Endothelial cell of umbilical vein (primary cell): ENCODE data around the gene LPP. TPM values are rescaled to one million over a fixed set of nuclear protein-coding genes. Genes with fewer than 3 reads are reported as not detected.

Source experiments
- BruUV-seq: library from RNA; stranded (reverse); fragments of 400-500 nt; replicated peaks from 2 replicates; lab custom pipeline; 2021; lab: Mats Ljungman, UMichigan
- CTCF ChIA-PET: fragments of 300-600, 350-600 bp; sonication (Branson Sonifier 250); formaldehyde crosslinking; loops from one replicate; lab custom pipeline; 2021; ENCODE audit warnings: antibody characterized with exemption, inconsistent platforms; lab: Charles Lee
- POLR2A ChIA-PET: fragments of 300-600, 350-600 bp; sonication (Branson Sonifier 250); formaldehyde crosslinking; loops from one replicate; lab custom pipeline; 2021; ENCODE audit warnings: antibody characterized with exemption, inconsistent platforms; lab: Charles Lee
- DNase-seq: peaks from one replicate; pipeline ENCODE4 v3.0.0-alpha.2; 2011; ENCODE audit warnings: low read depth, low spot score
- FAIRE-seq: peaks from 2 replicates; lab custom pipeline; 2011; peaks lifted over from hg19 to GRCh38; lab: Jason Lieb, UNC
- H2AFZ ChIP-seq: 2 replicates; pipeline ENCODE4 v1.6.0; 2012; ENCODE audit warnings: low read depth, low read length, control low read depth, inconsistent platforms
- H3K27ac ChIP-seq: 2 replicates; pipeline ENCODE4 v1.5.1; 2011; ENCODE audit warnings: low read depth, mild to moderate bottlenecking, control low read depth, low read length, moderate library complexity; ENCODE audit not compliant: insufficient read depth
- H3K27me3 ChIP-seq, 2 experiments: 2 replicates each; pipeline versions ENCODE4 v1.6.0 to v1.6.1; 2011; ENCODE audit warnings: low read length in 2 of 2, mixed read lengths in 1 of 2; ENCODE audit not compliant: control insufficient read depth in 2 of 2, insufficient read depth in 2 of 2
- H3K36me3 ChIP-seq, 2 experiments: 2 replicates in 1 of 2; 3 replicates in 1 of 2; pipeline ENCODE4 v1.5.1; 2011; ENCODE audit warnings: low read length in 2 of 2, mild to moderate bottlenecking in 1 of 2, moderate library complexity in 1 of 2; ENCODE audit not compliant: control insufficient read depth in 2 of 2, insufficient read depth in 2 of 2; ENCODE audit errors: extremely low read depth in 1 of 2
- H3K4me1 ChIP-seq: 3 replicates; pipeline ENCODE4 v1.5.1; 2011; ENCODE audit warnings: mild to moderate bottlenecking, low read length; ENCODE audit not compliant: control insufficient read depth, insufficient read depth; ENCODE audit errors: extremely low read depth
- H3K4me2 ChIP-seq: 2 replicates; pipeline ENCODE4 v1.6.1; 2011; ENCODE audit warnings: low read length, control low read depth, mixed read lengths; ENCODE audit not compliant: insufficient read depth
- H3K4me3 ChIP-seq, 3 experiments: fragments of 200-600 bp in 1 of 3; sonication (generic), shearing (Covaris generic) in 1 of 3; replicated peaks in 1 of 3; 2 replicates each; pipeline ENCODE4 v1.5.1; 2011 to 2016; ENCODE audit warnings: control low read depth in 3 of 3, low read length in 3 of 3, mild to moderate bottlenecking in 2 of 3, inconsistent platforms in 1 of 3, low read depth in 1 of 3, moderate library complexity in 1 of 3; ENCODE audit not compliant: insufficient read depth in 1 of 3
- H3K79me2 ChIP-seq: 2 replicates; pipeline ENCODE4 v1.6.0; 2012; ENCODE audit warnings: low read length, inconsistent platforms; ENCODE audit not compliant: control insufficient read depth, insufficient read depth
- H3K9ac ChIP-seq: replicated peaks from 2 replicates; pipeline ENCODE3; 2011; ENCODE audit warnings: low read length, control low read depth; ENCODE audit not compliant: insufficient read depth; ENCODE audit errors: extremely low read depth
- H3K9me1 ChIP-seq: replicated peaks from 3 replicates; pipeline ENCODE4 v1.6.0; 2011; ENCODE audit warnings: mild to moderate bottlenecking, low read length; ENCODE audit not compliant: control insufficient read depth, insufficient read depth; ENCODE audit errors: extremely low read depth
- H3K9me3 ChIP-seq: replicated peaks from 2 replicates; pipeline ENCODE4 v1.5.1; 2012; ENCODE audit warnings: low read length, inconsistent platforms; ENCODE audit not compliant: control insufficient read depth, insufficient read depth
- H4K20me1 ChIP-seq: replicated peaks from 2 replicates; pipeline ENCODE3; 2011; ENCODE audit warnings: mild to moderate bottlenecking, low read length; ENCODE audit not compliant: control insufficient read depth, insufficient read depth; ENCODE audit errors: extremely low read depth
- EZH2 ChIP-seq: IDR thresholded peaks from 2 replicates; pipeline ENCODE4 v1.6.1; 2012; ENCODE audit warnings: borderline replicate concordance, low read depth, mild to moderate bottlenecking, moderate library complexity, low read length, inconsistent platforms; ENCODE audit not compliant: severe bottlenecking
- FOS ChIP-seq: IDR thresholded peaks from 2 replicates; pipeline ENCODE4 v1.6.1; 2011; ENCODE audit warnings: mild to moderate bottlenecking, low read length, moderate library complexity, borderline replicate concordance; ENCODE audit not compliant: insufficient read depth
- GATA2 ChIP-seq: IDR thresholded peaks from 2 replicates; pipeline ENCODE4 v1.7.0; 2011; ENCODE audit warnings: low read depth, mild to moderate bottlenecking, moderate library complexity, mixed read lengths, low read length; ENCODE audit not compliant: insufficient read length, insufficient read depth
- JUN ChIP-seq: IDR thresholded peaks from 2 replicates; pipeline ENCODE4 v1.6.1; 2011; ENCODE audit warnings: borderline replicate concordance, low read depth; ENCODE audit not compliant: insufficient read length, insufficient read depth
- MYC ChIP-seq: IDR thresholded peaks from one replicate; pipeline ENCODE4 v1.6.1; 2011; ENCODE audit warnings: mild to moderate bottlenecking, low read depth, low read length
- POLR2A ChIP-seq: IDR thresholded peaks from 2 replicates; pipeline ENCODE4 v1.6.1; 2012; ENCODE audit warnings: low read depth, mild to moderate bottlenecking, control low read depth, low read length
- POLR2AphosphoS5 ChIP-seq: IDR thresholded peaks from 2 replicates; pipeline ENCODE4 v1.6.1; 2012; ENCODE audit warnings: low read depth, mild to moderate bottlenecking, control low read depth, low read length, moderate library complexity; ENCODE audit not compliant: insufficient read depth
- dilution Hi-C: fragments of 300-500 bp; cut with MboI; formaldehyde crosslinking; loops from one replicate; pipeline ENCODE4 v1.15.0; 2019; ENCODE audit warnings: low sequenced_read_pairs; ENCODE audit not compliant: extremely low pct_ligation_motif_present
- intact Hi-C: fragments of 100-400 bp; cut with micrococcal nuclease; formaldehyde crosslinking; loops from one replicate; pipeline ENCODE4 v1.10.0; 2022
- polyA plus RNA-seq, 4 experiments: library from polyadenylated mRNA; depleted of rRNA in 3 of 4; stranded (reverse) in 3 of 4; unstranded in 1 of 4; fragments of >200 nt; gene quantifications; 2 replicates each; pipeline versions ENCODE4 v1.2.1 to v1.2.3, GENCODE V29; 2011 to 2012; ENCODE audit warnings: missing spikeins in 1 of 4
- total RNA-seq: library from RNA; stranded (reverse); gene quantifications from 2 replicates; pipeline ENCODE4 v1.2.3, GENCODE V29; 2021
- TF ChIP-seq, protein P1 (sequence below): IDR thresholded peaks from 2 replicates; pipeline ENCODE4 v1.6.1; 2011; ENCODE audit not compliant: insufficient read depth, insufficient read length
- TF ChIP-seq, protein P2 (sequence below), 2 donors: IDR thresholded peaks; 1 replicate in 1 of 2; 2 replicates in 1 of 2; pipeline ENCODE4 v1.5.1; 2011; ENCODE audit warnings: low read length in 2 of 2, mild to moderate bottlenecking in 2 of 2, moderate library complexity in 2 of 2, control low read depth in 1 of 2, inconsistent platforms in 1 of 2, low read depth in 1 of 2; ENCODE audit not compliant: insufficient read depth in 1 of 2; ENCODE audit errors: extremely low read depth in 1 of 2

LPP gene
- total and polyA plus RNA-seq, 2 donors (not counting 3 experiments of a cell fraction or from before 2014, with no cell fraction given): 16.9 to 153 TPM

DNA sequence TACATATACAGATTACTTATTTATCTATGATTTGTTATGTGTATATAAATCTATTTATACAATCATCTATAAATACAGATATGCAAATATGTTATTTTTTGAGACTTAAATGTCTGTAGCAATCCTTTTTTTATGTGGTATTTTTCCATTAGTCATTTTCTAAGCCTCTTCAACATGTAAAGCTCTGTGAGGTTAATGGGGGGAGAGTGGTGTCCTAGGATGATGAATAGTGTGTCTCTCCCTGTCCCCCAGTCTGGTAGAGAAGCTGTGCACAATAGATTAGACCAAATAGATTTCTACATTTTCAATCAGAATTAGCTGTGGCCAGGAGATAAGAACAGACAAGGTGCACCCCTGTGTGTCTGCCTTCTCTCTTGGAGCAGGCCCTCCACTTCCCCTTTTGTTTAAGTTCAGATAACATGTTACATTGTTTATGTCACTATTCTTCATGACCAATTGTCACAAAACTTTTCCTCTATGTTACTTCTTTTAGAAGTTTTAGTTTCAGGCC is 453.9 kb downstream of the LPP start:
- Histone ChIP-seq H2AFZ (no peak overlapping the region), H3K9ac (no peak overlapping the region), H3K4me2 (no peak overlapping the region), H3K4me3 (no peak overlapping the region), H3K36me3 (peaks cover 6 to 7% of the 10 kb centered on the region in 2 experiments), H3K79me2 (no peaks in the 10 kb centered on the region), H3K9me3 (no peaks in the 10 kb centered on the region), H3K27me3 (no peaks in the 10 kb centered on the region), H3K4me1 (no peaks in the 10 kb centered on the region), H3K27ac (no peak overlapping the region), H3K9me1 (no peaks in the 10 kb centered on the region), H4K20me1 (no peaks in the 10 kb centered on the region)
- ChIA-PET POLR2A (no interaction called here), CTCF (no interaction called here)
- BruUV-seq: no TSS peak
- TF ChIP-seq POLR2A (no peak), JUN (no peak), FOS (no peak), GATA2 (no peak), POLR2AphosphoS5 (no peak), MYC (no peak), EZH2 (no peak)
- TF ChIP-seq, protein P1, sequence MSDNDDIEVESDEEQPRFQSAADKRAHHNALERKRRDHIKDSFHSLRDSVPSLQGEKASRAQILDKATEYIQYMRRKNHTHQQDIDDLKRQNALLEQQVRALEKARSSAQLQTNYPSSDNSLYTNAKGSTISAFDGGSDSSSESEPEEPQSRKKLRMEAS: no peak
- TF ChIP-seq, protein P2, sequence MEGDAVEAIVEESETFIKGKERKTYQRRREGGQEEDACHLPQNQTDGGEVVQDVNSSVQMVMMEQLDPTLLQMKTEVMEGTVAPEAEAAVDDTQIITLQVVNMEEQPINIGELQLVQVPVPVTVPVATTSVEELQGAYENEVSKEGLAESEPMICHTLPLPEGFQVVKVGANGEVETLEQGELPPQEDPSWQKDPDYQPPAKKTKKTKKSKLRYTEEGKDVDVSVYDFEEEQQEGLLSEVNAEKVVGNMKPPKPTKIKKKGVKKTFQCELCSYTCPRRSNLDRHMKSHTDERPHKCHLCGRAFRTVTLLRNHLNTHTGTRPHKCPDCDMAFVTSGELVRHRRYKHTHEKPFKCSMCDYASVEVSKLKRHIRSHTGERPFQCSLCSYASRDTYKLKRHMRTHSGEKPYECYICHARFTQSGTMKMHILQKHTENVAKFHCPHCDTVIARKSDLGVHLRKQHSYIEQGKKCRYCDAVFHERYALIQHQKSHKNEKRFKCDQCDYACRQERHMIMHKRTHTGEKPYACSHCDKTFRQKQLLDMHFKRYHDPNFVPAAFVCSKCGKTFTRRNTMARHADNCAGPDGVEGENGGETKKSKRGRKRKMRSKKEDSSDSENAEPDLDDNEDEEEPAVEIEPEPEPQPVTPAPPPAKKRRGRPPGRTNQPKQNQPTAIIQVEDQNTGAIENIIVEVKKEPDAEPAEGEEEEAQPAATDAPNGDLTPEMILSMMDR (IDR thresholded peaks at IDR 0.05; ENCODE audit: extremely low read depth in 1 of 2, insufficient read depth in 1 of 2, low read depth in 1 of 2, low read length in 2 of 2): no peak
- intact Hi-C loops: loop anchor here (1.0 kb wide), 1 partner anchor 14 kb away; no protein-coding TSS in a partner anchor
- DNase-seq: no peak
- dilution Hi-C loops: no loop called here
- no peak for FAIRE-seq
